NCI-H187 (cell line): ENCODE measurements around the gene INAFM2.

Experiments
- DNase-seq, 2 experiments: peaks; one replicate each; lab custom pipeline; 2025; lab: John Stamatoyannopoulos, UW

Gene INAFM2

DNA sequence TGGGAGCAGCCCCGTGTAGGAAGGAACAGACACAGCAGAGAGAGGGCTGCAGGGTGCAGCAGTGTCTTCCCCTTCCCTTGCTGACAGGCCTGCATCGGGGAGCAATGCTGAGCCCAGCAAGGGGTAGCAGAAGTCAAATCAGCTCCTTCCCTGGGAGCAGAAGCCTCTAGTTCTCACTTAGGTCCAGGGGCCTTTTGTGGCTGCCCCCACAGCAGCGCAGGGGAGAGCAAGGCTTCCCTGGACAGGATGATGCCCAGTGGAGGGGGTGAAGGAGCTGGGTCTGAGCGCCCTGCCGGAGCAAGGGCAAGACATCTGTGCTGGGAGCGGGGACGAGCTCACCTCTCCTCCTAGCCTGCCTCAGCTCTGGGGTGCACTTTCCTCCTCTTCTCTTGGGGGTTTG, 16.6 kb upstream of the INAFM2 start:
- DNase-seq = no peak

DNA sequence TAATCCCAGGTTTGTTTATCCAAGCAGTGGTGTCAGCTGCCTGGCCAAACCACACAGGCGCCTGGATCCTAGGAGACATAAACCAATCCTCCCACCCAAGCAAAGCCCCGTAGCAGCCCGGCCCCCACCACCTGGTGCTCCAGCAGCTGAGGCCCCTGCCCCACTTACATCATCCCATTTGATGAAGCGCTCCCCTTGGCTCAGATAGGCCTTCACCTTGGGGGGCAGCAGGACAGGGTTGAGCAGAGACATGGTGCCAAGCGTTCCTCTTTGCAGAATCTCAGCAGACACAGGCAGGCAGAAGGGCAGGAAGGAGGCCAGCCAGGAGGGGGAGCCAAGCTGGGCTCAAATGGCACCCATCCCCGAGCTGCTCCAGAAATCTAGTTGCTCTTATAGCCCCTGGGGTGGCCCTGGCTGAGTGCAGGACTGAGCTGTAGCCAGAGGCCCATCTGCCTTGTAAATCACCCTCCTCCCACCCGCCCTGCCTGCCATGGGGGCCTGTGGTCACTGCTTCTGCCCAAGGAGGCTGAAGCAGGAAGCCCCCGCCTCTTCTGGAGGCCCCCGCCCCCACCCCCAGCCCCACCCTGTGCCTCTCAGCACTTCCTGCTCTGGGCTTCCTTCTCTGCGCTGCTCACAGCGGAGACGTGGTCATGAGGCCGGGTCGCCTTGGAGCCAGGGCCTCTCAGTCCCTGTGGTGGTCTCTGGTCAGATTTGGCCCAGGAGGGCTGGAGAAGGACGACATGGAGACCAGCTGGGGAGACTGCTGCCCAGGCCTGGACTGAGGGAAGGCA, 15.9 kb upstream of the INAFM2 start, which contains the start of gene PLCB2:
Gene PLCB2, minus strand, starts transcription at position 515 of the 791 bp plus-strand sequence. Its CDS starts 263 bp downstream, at position 252.
- DNase-seq = no peak

DNA sequence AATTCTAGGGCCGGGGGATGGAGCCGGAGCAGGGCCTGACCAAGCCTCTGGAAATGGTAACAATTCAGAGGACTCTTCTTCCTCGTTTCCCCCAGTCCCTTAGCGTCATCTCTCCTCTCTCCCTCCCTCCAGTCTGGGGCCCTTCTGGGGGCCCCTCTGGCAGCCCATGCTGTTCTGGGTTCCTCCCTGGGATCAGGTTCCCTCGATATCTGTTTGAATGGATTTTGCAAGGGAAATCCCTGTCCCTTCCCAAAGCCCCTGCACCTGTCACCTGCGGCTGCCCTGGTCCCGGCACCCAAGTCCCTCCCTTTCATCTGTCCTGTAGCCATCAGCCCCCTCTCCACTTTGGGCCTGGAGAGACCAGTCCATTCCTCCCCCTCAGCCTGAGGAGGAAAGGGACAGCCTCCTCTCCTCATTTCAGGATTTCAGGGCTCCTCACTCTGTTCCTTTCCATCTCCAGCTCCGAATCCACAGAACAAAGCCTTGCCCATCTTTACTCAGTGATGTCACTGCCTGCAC, 14.1 kb upstream of the INAFM2 start:
- DNase-seq = no peak

DNA sequence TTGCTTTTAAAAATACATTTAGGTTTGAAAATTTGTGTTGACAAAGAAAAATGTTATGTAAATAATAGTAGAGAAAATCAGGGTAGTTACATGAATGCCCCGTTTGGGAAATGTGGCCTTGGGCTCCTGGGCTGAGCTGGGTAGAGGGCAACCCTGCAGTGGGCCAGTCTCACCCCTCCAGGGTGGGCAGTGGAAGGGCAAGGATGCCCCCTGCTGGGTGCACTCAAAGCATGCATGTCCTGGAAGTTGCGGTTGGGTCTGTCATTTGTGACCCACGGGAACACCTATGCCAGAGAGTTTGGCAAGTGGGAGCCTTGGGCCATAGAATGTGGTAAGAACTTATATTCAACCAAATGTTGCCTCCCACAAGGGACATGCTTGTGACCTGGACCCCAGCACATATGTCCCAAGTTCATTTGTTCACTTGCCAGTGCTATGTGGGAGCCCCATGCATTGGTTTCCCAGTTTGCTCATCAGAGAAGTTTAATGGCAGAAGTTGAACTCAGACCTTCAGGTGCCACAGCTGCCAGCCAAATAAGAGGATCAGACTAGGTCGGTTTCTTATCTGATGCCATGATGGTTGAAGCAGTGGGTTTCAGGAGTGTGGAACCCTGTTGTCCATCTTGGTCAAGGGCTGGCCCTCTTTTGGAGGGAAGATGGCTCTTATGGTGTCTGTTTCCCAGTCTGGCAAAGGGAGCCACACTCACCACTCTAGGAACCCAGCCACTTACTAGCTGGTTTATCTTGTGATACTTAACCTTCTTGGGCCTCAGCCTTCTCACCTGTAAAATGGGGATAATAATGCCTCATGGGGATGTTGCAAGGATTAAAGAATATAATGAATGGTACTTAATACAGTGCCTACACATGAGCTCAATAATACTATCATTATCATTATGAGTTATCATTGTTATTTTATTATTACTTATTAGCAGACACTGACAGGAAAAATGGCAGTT, 13.2 kb upstream of the INAFM2 start:
- DNase-seq = no peak

DNA sequence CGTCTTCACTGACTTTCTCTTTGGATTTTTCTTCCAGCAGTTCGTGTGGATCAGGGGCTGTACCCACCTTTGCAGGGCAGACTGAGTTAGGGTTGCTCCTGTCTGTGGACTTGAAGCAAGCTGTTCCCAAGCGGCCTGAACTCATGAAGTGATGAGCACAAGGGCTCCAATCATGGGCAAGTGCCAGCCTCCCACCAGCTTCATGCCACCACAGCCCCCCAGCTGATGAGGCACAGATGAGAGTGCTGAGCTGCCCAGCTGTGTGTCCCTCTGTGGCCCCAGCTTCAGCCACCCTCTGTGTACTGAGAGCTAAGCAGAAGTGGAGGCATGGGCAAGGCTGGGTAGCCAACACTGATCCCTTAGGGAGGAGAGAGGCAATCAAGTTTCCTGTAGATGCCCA, 12.5 kb upstream of the INAFM2 start:
- no peak for DNase-seq

DNA sequence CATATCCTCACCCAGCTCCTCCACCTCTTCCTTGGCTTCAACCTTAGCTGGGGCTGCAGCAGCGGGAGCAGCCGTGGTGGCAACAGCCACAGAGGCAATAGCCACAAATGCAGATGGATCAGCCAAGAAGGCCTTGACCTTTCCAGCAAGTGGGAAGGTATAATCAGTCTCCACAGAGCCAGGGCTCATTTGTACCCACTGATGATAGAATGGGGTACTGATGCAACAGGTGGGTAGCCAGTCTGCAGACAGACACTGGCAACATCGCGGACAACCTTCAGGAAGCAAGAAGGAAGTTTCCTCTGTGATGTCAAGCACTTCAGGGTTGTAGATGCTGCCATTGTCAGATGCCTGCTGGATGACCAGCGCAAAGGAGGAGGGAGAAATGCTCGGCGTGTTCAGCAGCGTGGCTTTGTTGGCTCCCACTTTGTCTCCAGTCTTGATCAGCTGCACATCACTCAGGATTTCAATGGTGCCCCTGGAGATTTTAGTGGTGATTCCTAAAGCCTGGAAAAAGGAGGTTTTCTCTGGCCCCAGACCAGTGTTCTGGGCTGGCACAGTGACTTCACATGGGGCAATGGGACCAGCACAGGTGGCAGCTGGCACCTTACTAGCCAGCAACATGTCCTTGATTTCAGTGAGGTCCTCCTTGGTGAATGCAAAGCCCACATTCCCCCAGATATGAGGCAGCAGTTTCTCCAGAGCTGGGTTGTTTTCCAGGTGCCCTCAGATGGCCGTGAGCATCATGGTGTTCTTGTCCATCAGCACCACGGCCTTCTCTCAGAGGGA, 10.9 kb upstream of the INAFM2 start:
- DNase-seq = no peak

DNA sequence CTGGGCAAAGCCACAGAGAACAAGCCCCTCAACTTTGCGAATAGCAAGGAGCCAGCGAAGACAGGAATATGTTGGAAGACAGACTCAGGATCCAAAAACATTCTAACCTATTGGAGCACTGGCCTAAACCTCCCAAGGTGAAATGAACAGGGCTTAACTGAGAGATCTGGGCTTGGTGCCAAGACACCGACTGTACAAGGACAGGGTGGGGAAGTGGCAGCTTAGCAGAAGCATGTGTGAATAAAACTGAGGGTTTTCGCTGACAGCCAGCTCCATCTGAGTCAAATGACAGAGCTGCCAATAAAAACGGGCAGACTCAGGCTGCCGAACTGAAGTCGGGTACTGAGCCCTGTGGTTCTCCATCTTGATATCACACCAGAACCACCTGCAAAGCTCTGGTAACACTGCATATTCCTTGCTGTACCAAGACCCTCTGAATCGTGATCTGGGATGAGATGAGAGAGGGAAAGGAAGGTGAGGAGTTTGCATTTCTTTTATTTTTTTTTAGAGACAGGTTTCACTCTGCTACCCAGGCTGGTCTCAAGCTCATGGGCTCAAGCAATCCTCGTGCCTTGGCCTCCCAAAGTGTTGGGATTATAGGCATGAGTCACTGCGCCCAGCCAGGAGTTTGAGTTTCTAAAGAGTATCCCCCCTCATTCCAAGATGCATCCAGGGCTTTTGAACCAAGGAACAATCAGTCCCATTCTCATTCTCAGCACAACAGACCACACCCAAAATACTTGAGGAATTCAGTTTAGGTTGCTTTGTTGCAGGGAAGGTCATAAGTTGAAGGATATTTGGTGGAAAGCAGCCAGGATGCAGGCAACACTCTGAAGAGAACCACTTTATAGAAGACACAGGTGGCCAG, 9.7 kb upstream of the INAFM2 start:
- DNase-seq = peak in 1 of 2 experiments; percentile 63

DNA sequence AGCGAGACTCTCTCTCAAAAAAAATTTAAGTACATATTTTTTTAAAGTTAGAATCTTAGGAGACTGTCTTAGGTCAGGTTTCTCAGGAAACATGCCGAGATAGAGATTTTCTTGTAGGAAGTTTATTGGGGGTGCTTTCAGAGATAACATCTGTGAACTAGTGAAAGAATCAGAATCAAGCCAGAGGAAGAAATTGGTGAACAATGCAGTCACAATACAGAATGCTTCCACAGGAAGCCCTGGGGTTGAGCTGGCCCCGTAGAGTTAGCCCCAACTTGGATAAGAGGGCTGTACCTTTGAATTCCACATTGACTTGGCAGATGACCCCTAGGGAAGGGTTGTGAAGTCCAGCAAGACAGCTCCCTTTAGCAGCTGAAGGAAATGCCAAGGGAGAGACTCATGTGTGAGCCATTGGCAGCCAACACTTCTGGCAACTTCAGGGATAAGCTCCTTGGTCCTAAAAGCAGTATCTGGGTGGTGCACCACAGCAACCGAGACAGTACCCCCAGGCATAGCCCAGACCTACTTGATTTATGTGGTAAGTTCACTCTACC, 8.7 kb upstream of the INAFM2 start:
- DNase-seq = no peak

DNA sequence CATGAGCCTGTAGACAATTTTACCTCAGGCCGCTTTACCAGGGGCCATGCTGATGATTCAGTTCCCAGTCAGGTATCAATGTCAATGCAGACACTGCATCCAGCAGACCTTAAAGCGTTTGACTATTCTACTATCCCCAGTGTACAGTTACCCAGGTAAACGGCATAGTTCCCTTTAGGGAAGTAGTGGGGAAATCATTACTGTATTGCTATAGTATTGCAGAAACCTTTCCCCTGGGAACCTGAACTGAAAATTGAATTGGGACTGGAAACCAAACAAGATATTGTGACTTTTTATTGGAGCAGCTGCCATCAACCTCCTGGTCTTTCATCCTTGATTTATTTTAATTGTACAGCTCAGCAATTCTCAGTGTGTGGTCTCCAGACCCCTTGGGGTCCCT, 6.6 kb upstream of the INAFM2 start:
- no peak for DNase-seq

DNA sequence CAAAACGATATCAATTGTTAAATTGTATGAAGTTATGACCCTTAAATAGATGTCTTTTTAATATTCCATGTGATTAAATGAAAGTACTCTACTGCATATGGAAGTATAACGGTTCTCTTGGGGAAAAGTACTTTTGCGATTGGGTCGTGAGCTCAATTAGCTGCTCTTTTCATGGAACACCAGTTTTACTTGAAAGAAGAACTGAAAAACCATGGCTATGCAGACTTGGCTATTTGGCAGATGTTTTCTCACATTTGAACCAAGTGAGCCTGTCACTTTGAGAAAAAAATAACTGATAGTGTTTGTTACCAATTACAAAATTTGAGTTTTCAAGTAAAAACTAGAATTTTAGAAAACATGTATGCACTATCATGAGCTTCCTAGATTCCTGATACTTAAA, 5.9 kb upstream of the INAFM2 start:
- DNase-seq = no peak

DNA sequence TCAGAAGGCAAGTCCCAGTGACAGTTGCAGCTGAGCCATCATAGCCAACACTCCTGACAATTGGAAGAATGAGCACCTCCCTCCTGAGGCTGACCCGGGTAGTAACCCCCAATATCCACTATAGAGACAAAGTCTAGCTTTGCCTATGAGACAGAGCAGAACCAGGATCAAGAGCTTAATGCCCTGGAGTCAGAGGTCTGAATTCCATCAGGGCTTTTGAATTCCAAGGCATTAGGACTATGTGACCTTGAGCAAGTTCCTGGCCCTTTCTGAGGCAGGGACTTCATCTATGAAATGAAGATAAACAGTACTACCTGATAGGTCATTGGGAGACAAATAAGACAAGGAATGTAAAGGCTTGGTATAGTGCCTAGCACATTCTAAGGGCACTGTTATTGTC, 3.1 kb upstream of the INAFM2 start:
- DNase-seq = no peak

DNA sequence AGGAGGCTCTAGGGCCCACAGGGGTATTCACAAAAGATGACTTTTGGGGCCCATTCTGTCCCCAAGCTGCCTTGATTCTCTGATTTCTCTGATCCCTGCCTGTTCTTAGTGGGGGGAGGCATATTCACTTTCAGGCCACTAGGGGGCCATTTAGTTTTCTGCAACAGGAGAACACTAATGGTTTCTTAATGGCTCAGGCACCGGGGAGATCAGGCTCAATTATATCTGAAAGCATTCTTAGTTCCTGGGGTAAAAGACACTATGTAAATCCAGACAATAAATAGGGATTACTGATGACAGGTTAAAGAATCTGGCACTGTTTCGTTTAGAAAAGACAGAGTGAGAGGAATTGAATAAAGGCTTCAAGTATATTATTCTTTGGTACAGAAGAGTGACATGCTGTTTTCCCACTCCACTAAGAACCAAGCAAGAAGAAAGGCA, 2.5 kb upstream of the INAFM2 start:
- DNase-seq = peak in 1 of 2 experiments; percentile 43

DNA sequence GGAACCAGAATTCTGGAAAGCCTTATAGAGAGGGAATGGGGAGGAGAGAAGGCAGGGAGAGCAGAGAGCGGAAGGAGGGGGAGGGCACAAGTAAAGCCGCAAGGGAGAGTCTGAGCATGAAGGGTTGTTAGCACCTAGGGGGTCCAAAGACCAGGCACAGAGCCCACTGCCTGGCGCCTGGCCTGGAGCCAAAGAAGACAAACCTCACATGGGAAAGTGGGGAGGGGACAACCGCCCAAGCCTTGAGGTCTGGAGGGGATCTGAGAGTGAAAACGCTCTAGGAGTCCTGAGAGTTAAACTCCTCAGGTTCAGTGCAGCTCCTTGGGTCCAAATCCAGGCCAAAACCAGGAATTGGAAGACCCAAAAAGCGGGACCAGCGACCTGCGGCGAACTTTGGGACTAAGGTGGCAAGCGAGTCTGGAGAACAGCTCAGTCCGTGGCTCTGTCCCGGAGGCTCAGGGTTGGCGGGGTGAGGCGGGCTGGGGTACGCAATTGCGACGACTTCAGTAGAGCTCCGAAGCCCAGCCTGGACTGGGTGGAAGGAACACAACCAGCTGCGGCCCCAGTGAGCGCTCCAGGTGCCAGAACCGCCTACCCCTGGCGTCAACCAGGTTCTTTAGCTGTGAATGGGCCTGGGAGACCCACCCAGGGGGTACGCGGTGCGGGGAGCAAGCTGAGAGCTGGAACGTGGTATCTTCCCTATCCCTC, 807 bp upstream of the INAFM2 start:
- DNase-seq = no peak

DNA sequence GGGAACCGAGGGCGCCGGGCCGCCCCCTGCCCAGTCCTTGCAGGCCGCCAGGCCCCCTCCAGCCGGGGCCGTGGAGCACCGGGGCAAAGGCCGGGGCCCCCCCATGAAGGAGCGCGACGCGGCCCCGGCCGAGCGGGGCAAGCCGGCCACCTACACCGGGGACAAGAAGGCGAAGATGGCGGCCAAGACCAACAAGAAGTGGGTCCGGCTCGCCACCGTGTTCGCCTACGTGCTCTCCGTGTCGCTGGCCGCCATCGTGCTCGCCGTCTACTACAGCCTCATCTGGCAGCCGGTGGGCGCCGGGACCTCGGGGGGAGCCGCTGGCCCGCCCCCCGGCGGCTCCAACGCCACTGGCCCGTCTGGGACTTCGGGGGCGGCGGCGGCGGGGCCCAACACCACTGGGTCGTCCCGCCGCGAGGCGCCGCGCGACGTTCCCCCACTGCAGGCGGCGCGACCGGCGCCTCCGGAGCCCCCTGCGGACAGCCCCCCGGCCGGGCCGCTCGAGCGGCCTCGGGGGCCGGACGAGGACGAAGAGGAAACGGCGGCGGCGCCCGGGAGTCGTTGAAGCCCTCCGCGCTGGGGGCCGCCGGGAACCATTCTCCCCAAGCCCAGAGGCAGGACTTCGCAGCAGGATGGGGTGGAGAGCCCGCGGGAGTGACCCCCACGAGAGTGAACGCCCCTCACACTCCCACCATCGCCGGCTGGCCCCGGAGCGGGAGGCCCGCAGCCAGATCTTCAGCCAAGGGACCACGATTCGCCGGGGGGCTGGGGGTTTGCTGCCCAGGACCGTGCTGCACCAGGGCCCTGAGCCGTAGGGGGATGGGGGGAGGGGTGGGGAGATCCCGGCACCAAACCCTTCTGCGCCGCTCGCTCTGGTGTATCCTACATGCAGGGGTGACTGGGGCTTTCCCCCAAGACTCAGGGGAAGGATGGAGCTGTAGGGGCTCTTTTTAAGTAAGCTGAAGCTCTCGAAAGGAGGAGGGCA, 753 bp downstream of the INAFM2 start:
- no peak for DNase-seq

DNA sequence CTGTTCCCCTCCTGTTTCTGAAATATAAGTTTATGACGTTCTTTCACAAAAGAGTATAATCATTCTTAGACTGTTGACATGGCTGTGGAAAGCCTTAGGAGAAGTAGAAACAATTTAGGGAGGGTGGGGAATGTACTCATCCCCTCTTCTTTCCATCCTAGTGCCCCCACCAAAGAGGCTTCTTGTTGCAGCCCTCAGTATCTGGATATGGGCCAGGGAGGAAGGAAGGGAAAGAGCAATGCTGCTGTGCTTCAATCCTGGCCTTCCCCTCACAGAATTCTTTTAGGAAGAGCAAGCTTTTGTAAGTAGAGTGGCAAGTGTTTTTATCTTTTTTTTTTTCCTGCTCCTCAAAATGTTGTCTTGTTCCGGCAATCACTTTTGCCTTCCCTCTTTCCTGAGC, 1.7 kb downstream of the INAFM2 start:
- DNase-seq = no peak

DNA sequence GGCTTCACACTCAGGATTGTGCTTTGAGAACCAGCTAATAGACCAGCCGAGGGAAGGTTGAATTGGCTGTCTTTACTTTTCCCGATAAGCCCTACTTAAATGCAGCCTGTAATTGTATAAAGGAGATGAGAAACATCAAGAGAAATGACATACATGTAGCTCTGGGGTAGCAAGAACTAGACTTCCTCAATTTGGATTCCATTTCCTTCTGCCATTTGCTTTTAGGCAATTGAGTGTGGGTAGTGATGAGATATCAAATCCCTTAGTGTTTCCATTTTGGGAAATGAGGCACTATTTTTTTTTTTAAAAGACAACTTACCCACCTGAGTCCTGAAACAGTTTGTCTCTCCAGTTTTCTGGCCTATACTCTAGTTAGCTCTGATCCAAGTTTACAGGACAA, 2.2 kb downstream of the INAFM2 start:
- no peak for DNase-seq

DNA sequence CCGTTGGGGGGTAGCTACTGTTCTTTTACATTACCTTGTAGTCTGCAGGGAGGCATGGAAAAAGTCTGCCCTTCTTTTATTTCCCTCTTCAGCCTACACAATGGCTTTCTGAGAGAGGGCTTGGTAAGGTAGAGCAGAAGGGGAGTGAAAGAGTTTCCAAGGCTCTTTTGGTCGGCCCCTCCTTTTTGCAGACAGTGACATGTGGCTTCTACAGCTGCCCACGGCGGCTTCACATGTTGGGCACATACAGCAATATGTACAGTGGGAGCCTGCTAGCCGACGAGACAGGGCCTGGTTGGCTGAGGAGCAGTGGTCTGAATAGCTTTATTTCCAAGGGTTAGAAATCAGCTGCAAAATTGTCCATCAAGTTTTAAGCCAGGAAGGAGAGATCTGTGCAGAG, 4.0 kb downstream of the INAFM2 start:
- no peak for DNase-seq

DNA sequence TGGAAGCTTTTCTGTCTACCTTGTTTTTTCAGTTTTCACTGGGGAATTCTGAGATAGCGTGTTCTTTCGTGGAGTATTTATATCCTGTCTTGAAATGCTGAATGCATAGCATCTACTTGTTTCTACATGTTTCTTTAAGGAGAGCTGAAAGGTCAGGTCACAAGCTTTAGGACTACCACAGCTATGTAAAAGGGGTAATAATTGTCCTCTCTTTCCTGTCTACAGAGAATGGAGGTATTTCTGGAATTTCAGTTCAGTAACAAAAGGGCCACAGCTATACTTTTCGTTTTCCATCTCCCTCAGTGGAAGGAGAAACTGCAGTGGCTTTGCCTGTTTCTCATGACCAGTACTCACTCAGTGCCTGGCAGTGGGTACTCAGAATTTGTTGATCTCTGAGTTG, 4.7 kb downstream of the INAFM2 start:
- no peak for DNase-seq

DNA sequence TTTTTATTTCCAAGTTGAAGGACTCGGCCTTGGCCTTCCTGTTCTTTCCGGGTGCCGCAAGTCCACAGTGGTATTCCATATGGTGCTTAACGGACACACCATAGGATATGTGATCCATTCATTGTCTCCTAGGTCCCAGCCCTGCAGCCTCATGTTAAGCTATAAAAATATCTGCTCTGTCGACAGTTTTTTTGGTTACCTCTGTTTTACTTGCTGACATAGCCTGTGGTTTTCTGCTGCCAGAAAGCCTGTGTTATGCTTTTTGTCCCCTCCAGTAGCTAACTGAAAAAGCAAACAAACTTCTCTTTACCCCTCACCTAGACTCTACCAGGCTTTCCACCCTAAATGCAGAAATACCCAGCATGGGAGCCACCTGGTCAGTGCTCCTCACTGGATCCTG, 5.3 kb downstream of the INAFM2 start:
- DNase-seq = no peak
